ENCODE results near the gene RSPO4.

RSPO4 gene

GRCh38 chr20:944774-945410, 57.2 kb downstream of the RSPO4 start:
- DNase-seq (ENCODE audit: extremely low read depth in 1 of 2, low read depth in 1 of 2), result no peak

- no peak for DNase-seq (ENCODE audit: extremely low read depth in 1 of 2, low read depth in 1 of 2)
Measured at GRCh38 chr20:944148-944547, 58.0 kb downstream of the RSPO4 start.

GRCh38 chr20:942611-943010, 59.5 kb downstream of the RSPO4 start:
- no peak for DNase-seq (ENCODE audit: extremely low read depth in 1 of 2, low read depth in 1 of 2)

GRCh38 chr20:940926-941325, 61.2 kb downstream of the RSPO4 start:
- no peak for DNase-seq (ENCODE audit: extremely low read depth in 1 of 2, low read depth in 1 of 2)

- DNase-seq (ENCODE audit: extremely low read depth in 1 of 2, low read depth in 1 of 2), result no peak
Measured at GRCh38 chr20:939606-940005, 62.5 kb downstream of the RSPO4 start.

GRCh38 chr20:934186-934840, 67.8 kb downstream of the RSPO4 start:
- DNase-seq (ENCODE audit: extremely low read depth in 1 of 2, low read depth in 1 of 2), result no peak

- DNase-seq (ENCODE audit: extremely low read depth in 1 of 2, low read depth in 1 of 2), result no peak
Measured at GRCh38 chr20:933029-933428, 69.1 kb downstream of the RSPO4 start.

GRCh38 chr20:931401-931800, 70.7 kb downstream of the RSPO4 start:
- no peak for DNase-seq (ENCODE audit: extremely low read depth in 1 of 2, low read depth in 1 of 2)

GRCh38 chr20:926670-927069, 75.4 kb downstream of the RSPO4 start:
- no peak for DNase-seq (ENCODE audit: extremely low read depth in 1 of 2, low read depth in 1 of 2)

GRCh38 chr20:925516-925915, 76.6 kb downstream of the RSPO4 start:
- DNase-seq (ENCODE audit: extremely low read depth in 1 of 2, low read depth in 1 of 2), result no peak

GRCh38 chr20:924639-925038, 77.5 kb downstream of the RSPO4 start:
- DNase-seq (ENCODE audit: extremely low read depth in 1 of 2, low read depth in 1 of 2), result no peak

GRCh38 chr20:922781-923180, 79.3 kb downstream of the RSPO4 start:
- DNase-seq (ENCODE audit: extremely low read depth in 1 of 2, low read depth in 1 of 2), result no peak

GRCh38 chr20:921068-921467, 81.0 kb downstream of the RSPO4 start:
- no peak for DNase-seq (ENCODE audit: extremely low read depth in 1 of 2, low read depth in 1 of 2)

GRCh38 chr20:920311-920710, 81.8 kb downstream of the RSPO4 start:
- no peak for DNase-seq (ENCODE audit: extremely low read depth in 1 of 2, low read depth in 1 of 2)

- no peak for DNase-seq (ENCODE audit: extremely low read depth in 1 of 2, low read depth in 1 of 2)
Measured at GRCh38 chr20:919491-919916, 82.6 kb downstream of the RSPO4 start.

- DNase-seq (ENCODE audit: extremely low read depth in 1 of 2, low read depth in 1 of 2), result no peak
Measured at GRCh38 chr20:917416-917815, 84.7 kb downstream of the RSPO4 start.

GRCh38 chr20:916825-917224, 85.3 kb downstream of the RSPO4 start:
- no peak for DNase-seq (ENCODE audit: extremely low read depth in 1 of 2, low read depth in 1 of 2)

- no peak for DNase-seq (ENCODE audit: extremely low read depth in 1 of 2, low read depth in 1 of 2)
Measured at GRCh38 chr20:916125-916799, 85.8 kb downstream of the RSPO4 start, which contains the start of gene ANGPT4. TSS of gene ANGPT4 (minus strand) at chr20:916334. CDS start at chr20:916214, 120 bp downstream.

- DNase-seq (ENCODE audit: extremely low read depth in 1 of 2, low read depth in 1 of 2), result no peak
Measured at GRCh38 chr20:914727-915498, 87.2 kb downstream of the RSPO4 start.

GRCh38 chr20:913306-913849, 88.7 kb downstream of the RSPO4 start:
- no peak for DNase-seq (ENCODE audit: extremely low read depth in 1 of 2, low read depth in 1 of 2)
